ENCODE measurements around the gene NDST1.

GRCh38 chr5:150485693-150486401 is 22.1 kb upstream of the NDST1 start:
- TF ChIP-seq CTCF (IDR thresholded peaks at IDR 0.05) (no peak), POLR2A (IDR thresholded peaks at IDR 0.05) (peak in 1 of 2 donors; percentile 43)
